T-helper 1 cell (primary cell): ENCODE data around the gene SIL1.
"Not testable (repeated sequence)": the region's sequence is repeated elsewhere in the genome, so short reads cannot be mapped to it uniquely, and the experiment has no call there.

Experiments used
- DNase-seq, 5 donors: peaks; one replicate each; pipeline ENCODE4 v3.0.0-alpha.2; 2012 to 2020

The SIL1 gene

DNA sequence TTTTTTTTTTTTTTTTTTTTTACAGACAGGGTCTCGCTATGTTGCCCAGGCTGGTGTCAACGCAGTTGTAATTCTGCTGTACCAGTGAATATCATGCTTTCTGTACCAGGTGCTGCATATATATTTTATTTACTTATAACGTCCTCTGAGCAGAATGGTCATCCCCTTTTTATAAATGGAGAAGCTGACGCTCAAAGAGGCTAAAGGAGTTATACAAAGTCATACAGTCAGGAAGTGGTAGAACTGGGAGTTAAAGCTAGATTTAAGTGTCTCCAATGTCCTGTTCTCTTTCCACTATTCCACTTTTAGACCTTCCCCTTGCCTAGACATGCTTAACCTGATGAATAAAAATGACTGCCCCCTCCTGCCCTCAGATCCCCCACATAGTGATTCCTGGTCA lies 1.2 kb upstream of the SIL1 start:
- DNase-seq: no peak

DNA sequence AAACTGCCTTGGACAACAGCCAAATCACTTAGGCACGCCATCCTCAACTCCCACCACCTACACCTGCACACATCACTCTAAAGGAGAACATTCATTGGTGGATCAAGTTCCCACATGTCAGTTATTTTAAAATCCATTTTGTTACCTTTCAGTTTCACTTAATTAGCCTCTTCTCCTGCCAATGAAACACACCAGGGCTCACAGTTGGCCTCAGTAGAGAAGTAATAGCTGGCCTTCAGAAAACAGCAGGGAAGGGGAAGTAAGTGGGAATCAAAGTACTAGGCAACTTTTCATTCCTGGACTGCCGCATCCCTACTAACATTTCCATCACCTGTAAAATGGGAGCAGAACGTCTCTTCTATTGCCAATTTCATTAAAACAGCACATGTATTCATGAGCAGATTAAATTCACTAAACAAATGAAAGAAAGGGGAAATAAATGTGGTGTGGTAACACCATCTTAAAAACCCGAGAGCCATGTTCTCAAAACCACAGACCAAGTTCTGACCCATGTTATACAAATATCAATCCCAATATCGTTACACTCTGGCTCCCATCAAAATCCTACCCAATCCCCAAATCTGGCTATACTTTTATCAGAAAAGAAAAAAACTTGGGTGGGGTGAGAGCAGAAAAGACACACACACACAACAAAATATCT lies 1.7 kb downstream of the SIL1 start:
- DNase-seq: no peak

DNA sequence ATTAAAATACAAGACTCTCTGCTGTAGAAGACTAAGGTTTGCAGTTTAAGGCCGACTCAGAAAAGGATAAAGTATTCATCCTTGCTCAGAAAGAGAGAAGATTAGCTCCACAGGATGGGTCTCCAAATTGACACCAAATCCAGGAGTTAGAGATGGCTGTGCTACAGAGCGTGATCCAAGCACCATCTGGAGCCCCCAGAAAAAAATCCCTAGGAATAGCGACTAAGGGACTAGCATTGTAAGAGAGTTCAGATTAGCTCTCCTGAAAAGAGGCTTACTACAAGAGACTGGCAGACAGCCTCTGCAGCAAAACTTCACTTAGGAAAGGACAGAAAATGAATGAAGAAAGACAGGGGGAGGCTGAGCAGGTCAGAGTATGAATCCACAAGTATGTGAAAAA lies 3.7 kb downstream of the SIL1 start:
- no peak for DNase-seq

GRCh38 chr5:139193928-139194327 lies 4.2 kb downstream of the SIL1 start:
- DNase-seq: peak in 1 of 5 donors; percentile 10

- DNase-seq: not testable (repeated sequence)
Measured at GRCh38 chr5:139192906-139193305, 5.3 kb downstream of the SIL1 start.

- DNase-seq: not testable (repeated sequence)
Measured at GRCh38 chr5:139191954-139192353, 6.2 kb downstream of the SIL1 start.

- no peak for DNase-seq
Measured at GRCh38 chr5:139190125-139190524, 8.0 kb downstream of the SIL1 start.

DNA sequence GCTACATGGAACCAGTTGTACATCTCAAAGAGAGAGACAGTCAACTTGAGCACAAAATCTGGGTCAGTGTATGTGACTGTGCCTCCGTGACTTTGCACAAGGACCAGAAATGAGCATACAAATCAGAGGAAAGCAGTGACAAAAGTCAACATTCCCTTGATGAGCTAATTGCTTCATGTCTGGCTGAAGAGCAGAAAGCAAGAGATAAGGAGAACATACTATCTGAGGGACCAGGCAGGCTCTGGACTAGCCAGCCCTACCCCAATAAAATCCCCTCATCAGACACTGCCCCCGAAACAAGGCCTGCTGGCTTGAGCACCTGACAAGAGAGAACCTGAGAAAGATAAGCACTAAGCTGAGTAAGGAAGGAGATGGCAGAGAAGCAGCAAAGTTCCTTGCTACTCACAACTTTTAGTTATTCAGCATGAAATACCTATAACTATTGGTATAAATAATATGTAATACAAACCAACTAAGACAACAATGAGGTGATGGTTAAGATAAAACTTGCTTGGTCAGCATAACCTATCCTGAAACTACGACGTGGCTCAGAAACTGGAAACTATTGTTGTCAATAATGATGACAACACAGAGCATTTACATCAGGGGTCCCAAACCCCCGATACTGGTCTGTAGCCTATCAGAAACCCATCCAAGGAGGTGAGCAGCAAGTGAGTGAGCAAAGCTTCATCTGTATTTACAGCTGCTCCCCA lies 9.5 kb downstream of the SIL1 start:
- no peak for DNase-seq

DNA sequence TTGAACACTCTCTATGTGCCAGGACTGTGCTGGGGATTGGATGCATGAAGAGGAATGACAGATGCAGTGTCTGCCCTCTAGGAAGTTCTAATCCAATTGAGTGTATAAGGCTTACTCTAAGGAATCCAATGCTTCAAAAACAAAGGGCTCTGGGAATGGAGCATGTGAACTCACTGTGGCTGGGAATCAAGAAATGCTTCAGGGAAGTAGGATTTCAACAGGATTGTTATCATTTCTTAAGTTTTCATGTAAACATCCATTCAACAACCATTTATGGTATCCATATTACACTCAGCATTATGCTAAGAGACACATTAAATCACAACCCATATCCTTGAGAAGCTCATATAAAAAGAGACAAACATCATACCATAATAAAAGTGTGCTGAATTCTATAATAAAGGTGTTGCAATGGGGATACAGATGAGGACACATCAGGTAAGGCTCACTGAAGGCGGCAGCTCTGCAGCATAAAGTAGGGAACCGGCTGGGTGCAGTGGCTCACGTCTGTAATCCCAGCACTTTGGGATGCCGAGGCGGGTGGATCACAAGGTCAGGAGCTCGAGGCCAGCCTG lies 11.3 kb downstream of the SIL1 start:
- no peak for DNase-seq

DNA sequence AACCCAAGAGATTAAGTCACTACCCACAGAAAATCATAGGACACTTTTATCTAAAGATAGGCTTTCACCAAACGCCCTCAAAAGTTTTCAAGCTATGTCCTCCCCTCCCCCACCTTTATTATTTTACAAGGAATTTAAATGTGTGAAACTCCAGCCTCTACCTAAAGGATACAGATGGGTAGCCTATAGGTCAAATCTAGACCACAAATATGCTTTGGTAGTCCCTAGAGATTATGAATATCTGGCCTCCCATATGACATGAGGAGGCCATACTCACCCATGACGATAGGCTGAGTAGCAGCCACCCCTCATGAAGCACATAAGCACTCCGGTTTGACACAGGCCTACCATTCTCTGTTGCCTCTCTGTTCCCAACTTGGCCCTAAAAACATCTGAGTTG lies 11.9 kb downstream of the SIL1 start:
- DNase-seq: no peak

DNA sequence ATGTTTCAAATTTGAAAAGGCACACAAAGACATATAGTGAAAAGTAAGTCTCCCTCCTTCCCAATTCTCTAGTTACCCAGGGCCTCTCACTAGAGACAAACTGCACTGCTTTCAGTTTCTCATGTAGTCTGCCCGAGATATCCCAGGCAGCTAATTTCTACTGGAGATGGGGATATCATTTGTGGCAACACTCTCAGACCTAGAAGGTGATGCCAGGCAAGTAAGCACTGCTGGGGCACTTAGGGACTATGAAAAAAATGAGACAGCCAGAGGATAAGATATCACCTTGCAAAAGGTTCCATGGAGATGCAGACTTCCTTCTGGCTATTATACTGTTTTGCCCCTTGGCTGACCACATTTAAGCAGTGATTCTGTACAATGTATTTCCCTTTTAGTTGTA lies 12.6 kb downstream of the SIL1 start:
- DNase-seq: no peak

GRCh38 chr5:139183502-139183901 lies 14.7 kb downstream of the SIL1 start:
- no peak for DNase-seq

DNA sequence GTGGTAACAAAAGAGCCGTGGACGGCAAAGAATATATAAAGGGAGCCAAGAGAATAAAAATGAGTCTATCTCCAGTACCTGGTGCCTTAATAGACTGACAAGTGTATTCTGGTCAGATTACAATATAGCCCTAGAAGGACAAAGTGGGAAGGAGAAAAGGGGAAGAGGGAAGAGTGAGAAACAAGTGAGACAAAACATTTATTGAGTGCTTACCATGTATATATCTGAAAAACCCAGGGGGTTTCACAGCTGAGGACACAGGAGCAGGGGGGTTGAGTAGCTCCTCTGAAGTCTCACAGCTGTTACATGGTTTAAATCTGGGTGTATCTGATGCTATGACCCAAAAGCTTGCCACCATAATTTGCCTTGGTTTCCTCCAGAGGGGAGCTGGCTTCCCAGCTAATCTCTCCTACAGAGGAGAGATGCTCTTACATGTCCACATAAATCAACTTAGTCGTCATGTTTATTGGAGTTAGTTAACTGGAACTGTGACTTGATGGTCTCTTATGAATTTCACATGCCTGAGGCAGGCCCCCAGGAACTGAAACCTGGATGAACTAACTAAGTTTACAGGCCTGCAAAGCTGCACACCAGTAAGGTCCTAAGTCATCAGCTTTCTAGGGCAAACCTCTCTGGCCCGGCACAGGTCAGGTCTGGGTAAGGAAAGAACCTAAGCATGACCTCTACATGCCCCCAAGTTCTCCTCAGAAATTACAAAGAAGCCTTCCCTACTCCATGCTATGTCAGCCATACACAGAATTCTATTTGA lies 15.5 kb downstream of the SIL1 start:
- no peak for DNase-seq

DNA sequence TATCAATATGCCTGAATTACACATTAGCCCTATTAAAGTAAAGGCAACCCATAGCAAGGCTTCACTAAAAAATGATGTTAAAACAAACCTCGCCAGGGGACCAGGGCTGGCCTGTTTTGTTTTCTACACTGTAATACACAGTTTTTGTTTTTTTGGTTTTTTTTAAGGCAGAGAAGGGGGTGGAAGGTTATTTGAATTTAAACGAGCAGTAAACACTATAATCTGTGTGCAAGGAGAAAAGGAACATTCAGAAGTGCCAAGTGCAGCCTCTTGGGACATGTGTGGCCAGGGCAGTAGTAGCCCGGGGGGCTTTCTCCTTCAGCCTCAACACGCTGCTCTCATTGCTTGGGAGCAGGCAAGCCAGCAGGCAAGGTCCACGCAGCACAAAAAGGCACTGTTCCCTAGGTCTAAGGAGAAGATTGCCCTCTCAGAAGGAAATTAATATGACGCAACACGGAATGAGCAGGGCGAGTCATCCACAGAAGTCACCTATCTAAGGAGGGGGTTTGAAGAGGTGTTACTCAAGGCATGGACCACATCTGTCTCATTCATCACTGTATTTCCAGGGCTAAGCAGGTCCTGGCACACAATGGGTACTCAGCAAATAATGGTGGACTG lies 16.2 kb downstream of the SIL1 start:
- no peak for DNase-seq

DNA sequence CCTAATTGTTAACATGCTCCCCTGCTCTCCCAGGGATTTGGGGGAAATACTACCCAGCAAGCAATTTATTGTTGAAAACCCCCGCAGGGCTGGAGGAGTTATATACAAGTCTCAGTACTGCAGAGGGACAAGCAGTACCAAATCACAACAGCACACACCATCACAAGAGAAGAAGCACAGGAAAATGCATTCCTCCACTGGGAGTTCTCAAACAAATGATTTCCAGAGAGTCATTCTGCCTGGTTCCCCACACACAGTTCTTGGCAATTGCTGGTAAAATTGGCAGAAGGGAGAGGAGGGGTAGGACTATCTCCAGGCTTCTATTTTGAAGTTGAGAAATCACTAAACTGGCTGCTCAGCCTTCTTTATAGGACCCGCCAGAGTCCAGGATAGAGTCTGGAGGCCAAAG lies 16.8 kb downstream of the SIL1 start:
- DNase-seq: no peak

DNA sequence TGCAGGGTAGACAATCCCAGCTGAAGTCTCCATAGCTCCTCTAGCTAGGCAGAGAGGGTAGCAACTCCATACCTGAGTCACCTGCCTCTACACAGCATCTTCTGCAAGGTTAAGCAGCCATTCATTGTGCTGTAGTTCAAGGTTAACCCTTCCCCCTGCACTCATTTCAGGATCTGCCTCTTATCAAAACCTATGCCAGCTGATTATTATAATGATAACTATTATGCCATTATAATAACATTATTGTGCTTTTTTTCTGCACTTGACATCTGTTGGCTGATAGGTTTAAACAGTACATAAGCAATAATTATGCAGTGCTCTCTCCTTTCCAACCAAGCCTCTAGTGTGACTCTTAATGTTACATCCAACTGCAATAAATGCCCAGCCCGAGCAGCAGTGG lies 17.3 kb downstream of the SIL1 start:
- no peak for DNase-seq

DNA sequence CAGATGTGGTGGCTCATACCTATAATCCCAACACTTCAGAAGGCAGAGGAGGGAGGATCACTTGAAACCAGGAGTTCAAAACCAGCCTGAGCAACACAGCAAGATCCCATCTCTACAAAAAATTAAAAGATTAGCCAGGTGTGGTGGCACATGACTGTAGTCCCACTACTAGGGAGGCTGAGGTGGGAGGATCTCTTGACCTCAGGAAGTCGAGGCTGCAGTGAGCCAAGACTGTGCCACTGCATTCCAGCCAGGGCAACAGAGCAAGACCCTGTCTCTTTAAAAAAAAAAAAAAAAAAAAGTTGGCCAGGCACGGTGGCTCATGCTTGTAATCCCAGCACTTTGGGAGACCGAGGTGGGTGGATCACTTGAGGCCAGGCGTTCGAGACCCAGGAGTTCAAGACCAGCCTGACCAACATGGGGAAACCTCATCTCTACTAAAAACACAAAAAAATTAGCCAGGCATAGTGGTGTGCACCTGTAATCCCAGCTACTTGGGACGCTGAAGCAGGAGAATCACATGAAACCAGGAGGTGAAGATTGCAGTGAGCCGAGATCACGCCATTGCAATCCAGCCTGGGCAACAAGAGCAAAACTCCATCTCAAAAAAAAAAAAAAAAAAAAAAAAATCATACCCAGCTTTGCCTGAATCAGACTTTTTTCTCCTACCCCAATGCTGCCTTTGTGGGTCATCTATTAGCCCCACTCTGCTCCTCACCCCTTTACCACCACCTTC lies 18.2 kb downstream of the SIL1 start:
- DNase-seq: not testable (repeated sequence)

- no peak for DNase-seq
Measured at GRCh38 chr5:139178935-139179334, 19.2 kb downstream of the SIL1 start.

DNA sequence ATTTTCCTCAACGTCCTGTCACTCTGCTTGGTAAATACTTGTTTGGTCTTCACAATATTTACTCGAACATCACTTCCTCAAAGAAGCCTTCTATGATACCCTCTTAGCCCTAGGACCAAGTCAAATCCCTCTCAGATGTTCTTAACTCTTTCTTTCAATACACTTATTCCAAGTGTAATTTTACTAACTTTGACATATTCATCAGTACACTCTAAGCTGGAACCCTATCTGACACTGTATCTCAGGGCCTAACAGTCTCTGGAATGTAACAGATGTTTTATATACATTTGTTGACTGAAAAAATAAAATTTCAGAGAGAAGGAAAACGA lies 19.6 kb downstream of the SIL1 start:
- DNase-seq: no peak

DNA sequence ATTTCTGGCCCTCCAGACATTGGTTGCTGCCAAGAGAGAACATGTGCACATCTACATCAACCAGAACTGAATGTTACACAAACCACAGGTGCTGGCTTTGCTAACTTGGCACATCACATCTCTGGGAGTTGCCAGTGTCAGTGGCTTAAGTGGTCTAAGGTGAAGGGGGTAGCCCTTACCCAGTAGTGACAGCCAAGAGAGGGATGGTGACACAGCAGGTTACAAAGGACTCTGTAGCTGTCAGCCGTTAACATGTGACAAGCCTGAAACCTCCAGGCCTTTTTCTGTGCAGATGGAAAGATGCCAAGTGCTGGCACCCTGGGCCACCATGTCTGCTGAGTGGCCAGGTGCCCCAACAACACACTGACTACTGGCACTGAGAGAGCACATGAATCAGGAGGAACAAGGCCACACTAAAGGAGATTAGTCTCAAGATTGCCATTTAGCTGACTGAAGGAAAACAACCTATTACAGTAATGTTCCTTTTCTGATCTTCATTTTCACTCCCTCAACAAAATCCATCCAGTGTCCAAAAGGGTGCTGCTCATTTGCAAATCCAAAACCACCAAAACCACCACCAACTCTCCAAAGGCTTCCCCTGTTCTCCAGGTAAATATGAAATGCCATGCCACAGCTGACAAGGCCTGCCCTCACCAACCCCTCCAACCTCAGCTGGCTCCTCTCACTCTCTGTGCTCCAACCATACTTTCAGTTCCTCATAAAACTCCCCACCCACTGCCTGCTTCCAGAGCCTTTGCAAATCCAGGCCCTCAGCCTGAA lies 20.2 kb downstream of the SIL1 start:
- DNase-seq: no peak

DNA sequence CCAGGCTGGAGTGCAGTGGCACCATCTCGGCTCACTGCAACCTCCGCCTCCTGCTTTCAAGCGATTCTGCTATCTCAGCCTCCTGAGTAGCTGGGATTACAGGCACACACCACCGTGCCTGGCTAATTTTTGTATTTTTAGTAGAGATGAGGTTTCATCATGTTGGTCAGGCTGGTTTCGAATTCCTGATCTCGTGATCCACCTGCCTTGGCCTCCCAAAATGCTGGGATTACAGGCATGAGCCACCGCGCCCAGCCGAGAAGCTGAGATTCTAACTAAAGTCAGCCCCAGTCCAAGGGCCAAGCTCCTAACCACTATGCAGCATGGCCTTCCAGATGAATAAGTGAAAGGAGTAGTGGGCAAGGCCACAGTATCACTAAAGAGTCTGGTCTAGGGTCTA lies 20.9 kb downstream of the SIL1 start:
- not testable (repeated sequence) for DNase-seq

GRCh38 chr5:139174382-139174781 lies 23.8 kb downstream of the SIL1 start:
- DNase-seq: not testable (repeated sequence)
